ENCODE data around the gene GSTA4. TPM values are rescaled to one million over a fixed set of nuclear protein-coding genes. Genes with fewer than 3 reads are reported as not detected.

GSTA4 gene
- total RNA-seq: 32.0 and 37.3 TPM in 2 replicates

GRCh38 chr6:52995089-52995912, at the start of gene GSTA4:
GSTA4 (minus strand) TSS chr6:52995284; CDS start chr6:52994243, 1,041 bp downstream.

Other genes with a start within 250 kb of the GSTA4 start
- gene GSTA2, start 231.8 kb downstream of the GSTA4 start, total RNA-seq: not detected in 2 replicates
- gene GSTA1, start 191.5 kb downstream of the GSTA4 start, total RNA-seq: not detected in 2 replicates
- gene GSTA5, start 154.5 kb downstream of the GSTA4 start, total RNA-seq: not detected in 2 replicates
- not detected in 2 replicates for gene GSTA3, start 85.6 kb downstream of the GSTA4 start, total RNA-seq
- gene CILK1, start 66.5 kb upstream of the GSTA4 start, total RNA-seq: 3.6 and 4.3 TPM in 2 replicates
- gene FBXO9, start 70.1 kb upstream of the GSTA4 start, total RNA-seq: 42.8 and 54.5 TPM in 2 replicates
- gene GCM1, start 153.6 kb upstream of the GSTA4 start, total RNA-seq: not detected in 2 replicates

All from smooth muscle cell of bladder (primary cell).